Fibroblast of pulmonary artery (primary cell): ENCODE data around the gene SERPINI1.
A peak's percentile ranks its signal among the peaks of the same experiment; 100 is the strongest.

Experiments used
- DNase-seq: peaks from one replicate; pipeline ENCODE4 v3.0.0-alpha.2; 2010; ENCODE audit warnings: low read depth
- H3K4me3 ChIP-seq: replicated peaks from 2 replicates; pipeline ENCODE4 v1.5.1; 2011; ENCODE audit warnings: low read depth, mild to moderate bottlenecking, control low read depth, low read length, moderate library complexity
- CTCF ChIP-seq: IDR thresholded peaks from 2 replicates; pipeline ENCODE4 v1.5.1; 2011; ENCODE audit warnings: mild to moderate bottlenecking, control low read depth, low read length, inconsistent platforms; ENCODE audit errors: missing control alignments

Gene SERPINI1

GRCh38 chr3:167808910-167809309 is 73.4 kb downstream of the SERPINI1 start:
- H3K4me3 ChIP-seq = no peak overlapping the region
- no peak for DNase-seq
- TF ChIP-seq CTCF = no peak

- TF ChIP-seq CTCF = no peak
- DNase-seq = no peak
- H3K4me3 ChIP-seq = no peak overlapping the region
Measured at GRCh38 chr3:167810236-167810635, 74.7 kb downstream of the SERPINI1 start.

GRCh38 chr3:167811031-167811430 is 75.5 kb downstream of the SERPINI1 start:
- no peak for TF ChIP-seq CTCF
- DNase-seq = no peak
- H3K4me3 ChIP-seq = no peak overlapping the region

- TF ChIP-seq CTCF = no peak
- DNase-seq = no peak
- H3K4me3 ChIP-seq = no peak overlapping the region
Measured at GRCh38 chr3:167813169-167814123, 77.9 kb downstream of the SERPINI1 start.

- no peak for TF ChIP-seq CTCF
- no peak overlapping the region for H3K4me3 ChIP-seq
- peak; percentile 54 for DNase-seq
Measured at GRCh38 chr3:167814441-167814951, 79.0 kb downstream of the SERPINI1 start.

GRCh38 chr3:167816953-167817352 is 81.4 kb downstream of the SERPINI1 start:
- H3K4me3 ChIP-seq = no peak overlapping the region
- no peak for DNase-seq
- no peak for TF ChIP-seq CTCF
